ENCODE measurements around the gene AMMECR1.

AMMECR1 gene

DNA sequence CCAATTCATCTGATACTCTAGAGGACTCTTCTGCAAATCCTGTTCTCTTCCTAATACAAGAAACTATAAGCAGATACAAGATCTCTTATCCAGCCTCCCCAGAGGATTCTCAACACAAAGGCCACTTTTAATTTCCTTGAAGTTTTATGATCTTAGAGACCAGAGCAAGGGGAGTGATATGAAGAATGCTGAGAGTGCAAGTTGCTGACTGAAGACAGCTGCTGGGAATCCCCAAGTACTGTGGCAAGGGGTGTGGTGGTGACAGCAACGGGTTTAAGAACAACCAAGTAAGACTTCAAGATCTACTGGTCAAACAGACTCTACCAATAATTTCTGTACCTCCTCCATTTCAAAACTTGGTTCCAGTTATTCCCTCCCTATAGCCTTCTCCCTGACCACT lies 7.0 kb downstream of the AMMECR1 start:
- DNase-seq: no peak

DNA sequence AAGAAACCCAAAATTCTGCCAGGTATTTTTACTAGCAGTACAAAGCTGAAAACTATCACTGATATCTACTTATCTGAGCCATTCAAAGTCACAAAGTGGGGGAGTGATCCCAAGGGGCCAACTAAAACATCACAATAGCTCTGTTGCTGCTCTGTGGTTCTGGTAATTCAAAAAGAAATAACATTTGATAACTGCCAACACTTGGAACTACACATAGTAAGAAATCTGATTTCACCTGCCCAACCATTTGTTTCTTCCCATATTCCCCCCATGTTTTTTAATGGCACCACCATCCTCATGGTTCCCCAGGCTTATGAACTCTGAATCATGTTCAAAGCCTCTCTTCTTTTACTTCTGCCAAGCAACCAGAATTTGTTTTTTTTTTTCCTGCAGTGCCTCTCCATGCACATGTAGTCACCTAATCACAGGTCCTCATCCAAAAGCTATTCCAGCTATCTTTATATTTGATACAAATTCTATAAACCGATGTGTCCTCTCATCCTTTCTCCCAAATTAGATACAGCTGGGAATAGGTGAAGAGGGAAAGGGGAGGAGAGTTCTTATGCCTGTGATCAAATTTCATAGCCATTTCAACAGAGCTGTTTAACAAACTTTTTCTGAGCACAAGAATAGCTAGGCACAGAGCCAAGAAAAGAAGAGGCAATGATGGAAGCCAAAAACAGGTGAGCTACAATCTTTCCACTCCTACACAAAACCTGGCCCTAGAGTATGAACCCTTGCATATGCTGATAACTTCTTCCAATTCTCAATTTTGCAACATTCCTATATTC lies 7.7 kb downstream of the AMMECR1 start:
- DNase-seq: no peak

DNA sequence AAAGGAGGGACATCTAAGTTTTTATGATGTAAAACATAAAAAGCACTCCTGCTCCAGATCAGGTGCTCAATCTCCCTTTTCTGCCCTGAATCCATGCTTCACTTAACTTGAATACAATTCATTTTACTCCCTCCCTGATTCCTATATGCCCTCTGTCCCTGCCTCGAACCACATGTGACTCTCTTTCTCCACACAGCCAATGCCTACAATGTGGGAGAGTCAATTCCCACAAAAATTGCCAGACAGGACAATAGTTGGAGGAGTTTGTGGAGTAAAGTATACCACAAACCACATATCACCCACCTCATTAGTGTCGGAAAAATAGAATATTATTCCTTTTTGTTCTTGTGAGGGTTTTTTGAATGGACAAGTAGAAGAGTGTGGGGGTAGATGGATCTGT lies 9.7 kb downstream of the AMMECR1 start:
- no peak for DNase-seq

DNA sequence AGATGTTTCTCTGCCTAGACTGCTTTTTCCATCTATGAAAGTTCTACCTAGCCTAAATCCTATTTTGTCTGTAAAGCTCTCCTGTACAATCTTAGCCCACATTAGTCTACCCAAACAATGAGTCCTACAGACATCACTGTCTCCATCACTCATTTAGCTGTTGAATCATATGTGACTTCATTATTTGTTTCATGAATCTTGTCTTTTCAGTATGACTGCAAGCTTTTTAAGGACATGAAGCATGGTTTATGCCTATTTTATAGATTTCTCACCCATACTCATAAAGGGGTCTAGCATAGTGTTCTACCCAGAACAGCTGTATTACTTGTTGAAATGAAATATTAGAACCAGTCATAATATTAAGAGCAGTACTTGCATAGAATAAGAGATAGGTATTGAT lies 13.0 kb downstream of the AMMECR1 start:
- no peak for DNase-seq

DNA sequence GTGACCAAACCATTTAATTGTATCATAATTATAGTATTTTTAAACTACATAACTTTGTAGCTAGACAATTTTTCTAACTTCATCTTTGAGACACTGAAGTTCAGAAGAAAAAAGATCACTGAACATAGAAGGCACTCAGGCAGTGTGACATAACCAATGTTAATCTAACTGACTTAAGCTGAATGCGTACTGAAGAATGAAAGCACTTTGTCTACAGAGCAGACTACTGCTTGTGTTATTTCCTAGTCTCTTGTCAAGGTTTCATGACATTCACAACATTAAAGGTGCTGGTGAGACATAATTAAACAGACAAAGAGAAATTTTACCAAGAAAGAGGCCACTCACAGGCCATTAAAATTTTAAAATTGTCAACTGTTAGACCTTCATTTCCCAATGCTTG lies 13.5 kb downstream of the AMMECR1 start:
- no peak for DNase-seq

DNA sequence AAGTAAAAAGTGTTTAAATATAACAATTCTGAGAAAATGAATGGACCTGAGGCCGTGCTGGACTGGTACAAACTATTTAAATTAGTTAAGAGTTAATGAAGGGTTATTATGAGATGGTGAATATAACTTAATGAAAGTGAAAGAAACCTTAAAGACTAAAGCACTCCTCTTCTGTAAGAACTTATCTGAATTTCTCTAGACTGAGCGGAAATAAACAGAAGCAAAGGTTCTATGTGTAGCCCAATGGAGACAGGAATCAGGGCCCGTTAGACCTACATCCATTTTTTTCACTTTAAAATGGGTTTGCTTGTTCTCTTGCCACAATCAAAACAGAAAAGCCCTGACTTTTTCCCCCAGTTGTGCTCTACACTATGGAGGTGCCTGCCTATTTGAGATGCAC lies 14.9 kb downstream of the AMMECR1 start:
- DNase-seq: no peak

DNA sequence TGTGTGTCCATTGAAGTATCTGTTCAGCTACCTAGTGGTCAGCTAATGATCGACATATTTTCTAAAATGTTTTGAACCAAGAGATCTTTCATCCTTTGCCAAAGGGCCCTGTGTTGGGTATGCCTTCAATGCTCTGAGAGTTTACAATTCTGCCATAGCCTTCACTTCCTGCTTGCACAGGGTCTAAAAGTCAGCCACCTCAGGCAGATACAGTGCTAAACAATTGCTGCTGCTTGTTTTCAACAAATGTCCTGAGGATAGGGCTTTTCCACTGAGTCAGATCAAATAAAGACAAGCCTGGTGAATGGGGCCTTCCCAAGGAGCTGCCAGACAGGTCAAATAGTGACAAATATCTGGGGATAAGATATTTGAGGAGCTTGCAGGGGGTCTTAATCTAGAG lies 16.7 kb downstream of the AMMECR1 start:
- no peak for DNase-seq

DNA sequence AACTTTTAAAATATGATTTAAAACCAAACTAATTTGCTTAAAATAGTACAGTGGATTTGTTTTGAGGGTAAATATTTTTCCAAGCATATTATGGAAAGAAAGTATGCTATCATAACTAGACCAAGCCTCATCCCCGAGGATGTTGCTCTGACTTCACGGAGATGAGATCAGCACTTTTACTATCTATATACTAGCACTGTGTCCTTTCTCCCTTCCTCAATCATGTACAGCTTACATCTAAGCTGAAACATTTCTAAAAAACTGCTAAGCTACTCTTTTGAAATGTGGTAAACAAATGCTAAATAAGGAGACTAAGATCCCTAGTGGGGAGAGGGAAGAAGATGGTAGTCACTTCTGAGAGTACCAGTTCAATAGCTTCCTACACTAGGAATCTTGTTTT lies 23.8 kb downstream of the AMMECR1 start:
- no peak for DNase-seq

DNA sequence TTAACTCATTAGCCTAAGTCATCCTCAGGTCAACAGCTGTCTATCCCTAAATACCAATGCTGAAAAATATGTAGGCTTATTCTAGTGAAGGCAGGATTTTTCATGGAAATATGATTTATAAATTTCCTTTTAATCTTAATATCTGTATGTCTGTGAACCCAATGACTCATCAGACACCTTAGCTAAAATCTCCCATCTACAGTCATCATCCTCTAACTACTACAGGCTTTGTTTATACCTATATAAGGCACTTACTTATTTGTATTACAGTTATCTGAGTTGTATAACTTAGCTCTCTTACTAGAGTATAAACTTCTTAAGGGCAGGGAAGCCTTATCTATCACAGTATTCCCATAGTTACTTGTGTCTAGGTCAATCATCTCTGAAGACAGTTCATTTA lies 24.2 kb downstream of the AMMECR1 start:
- DNase-seq: no peak

DNA sequence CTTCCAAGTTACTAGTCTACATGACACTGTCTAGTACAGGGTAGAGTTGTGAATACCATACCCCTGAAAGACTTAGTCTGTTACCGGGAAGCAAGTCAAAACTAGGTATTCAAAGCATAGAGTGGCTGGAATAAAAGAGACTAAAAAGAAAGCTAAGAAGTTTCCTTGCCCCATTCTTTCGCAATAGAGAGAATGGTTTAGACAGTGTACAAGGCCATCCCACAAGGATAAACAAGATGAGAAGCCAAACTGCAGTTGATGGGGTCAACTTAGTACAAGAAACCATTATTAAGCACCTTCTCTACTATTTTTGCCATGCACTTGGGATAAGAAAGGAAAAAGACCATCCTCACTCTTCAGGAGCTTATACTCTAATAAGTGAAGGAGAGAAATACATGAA lies 30.3 kb downstream of the AMMECR1 start:
- DNase-seq: no peak

DNA sequence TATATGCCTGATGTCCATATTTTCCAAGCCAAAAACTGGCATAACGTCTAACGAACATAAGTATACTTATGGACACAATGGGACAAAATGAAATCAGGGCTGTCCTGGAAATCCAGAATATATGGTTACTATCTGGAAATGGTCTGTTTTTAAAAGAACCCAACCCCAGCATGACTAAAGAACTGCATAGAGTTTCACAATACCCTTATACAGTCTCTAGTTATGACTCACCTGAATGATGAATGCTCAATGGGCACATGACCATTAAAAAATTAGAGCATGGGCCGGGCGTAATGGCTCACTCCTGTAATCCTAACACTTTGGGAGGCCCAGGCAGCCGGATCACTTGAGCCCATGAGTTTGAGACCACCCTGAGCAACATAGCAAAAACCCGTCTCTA lies 31.8 kb downstream of the AMMECR1 start:
- no peak for DNase-seq

DNA sequence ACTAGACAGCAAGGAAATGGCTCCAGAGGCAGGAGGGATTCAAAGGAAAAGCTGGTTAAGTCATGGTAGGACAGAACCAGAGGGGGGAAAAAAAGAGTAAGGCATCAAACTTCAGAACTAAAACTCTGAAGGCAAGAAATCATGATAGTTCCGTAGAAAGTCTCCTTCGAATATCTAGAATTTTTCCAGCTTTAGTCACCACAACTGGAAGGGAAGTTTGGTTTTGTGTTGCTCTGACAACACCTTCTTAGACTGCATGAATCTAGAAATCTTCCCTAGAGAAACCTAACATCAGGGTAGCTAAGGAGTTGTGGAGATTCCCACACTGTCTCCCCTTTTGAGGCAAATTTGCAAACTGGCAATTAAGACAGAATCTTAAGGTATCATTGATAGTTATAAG lies 33.7 kb downstream of the AMMECR1 start:
- DNase-seq: no peak

DNA sequence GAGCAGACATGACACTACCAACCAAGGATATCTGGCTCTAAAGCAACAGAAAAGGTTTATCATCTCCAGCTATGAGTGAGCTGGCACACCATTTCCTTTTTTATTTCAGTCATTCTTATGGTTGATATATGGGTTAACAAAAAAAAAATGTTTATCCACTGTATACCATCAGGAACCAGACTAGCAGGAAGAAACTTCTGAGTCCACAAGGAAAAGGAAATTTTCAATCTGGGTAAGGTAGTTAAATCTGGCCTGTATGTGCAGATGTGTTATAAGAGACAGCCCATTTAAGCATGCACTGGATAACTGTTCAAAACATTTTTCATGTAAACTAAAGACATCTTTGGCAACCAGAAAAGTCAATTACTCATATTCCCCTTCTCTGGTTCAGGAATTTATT lies 35.0 kb downstream of the AMMECR1 start:
- no peak for DNase-seq

DNA sequence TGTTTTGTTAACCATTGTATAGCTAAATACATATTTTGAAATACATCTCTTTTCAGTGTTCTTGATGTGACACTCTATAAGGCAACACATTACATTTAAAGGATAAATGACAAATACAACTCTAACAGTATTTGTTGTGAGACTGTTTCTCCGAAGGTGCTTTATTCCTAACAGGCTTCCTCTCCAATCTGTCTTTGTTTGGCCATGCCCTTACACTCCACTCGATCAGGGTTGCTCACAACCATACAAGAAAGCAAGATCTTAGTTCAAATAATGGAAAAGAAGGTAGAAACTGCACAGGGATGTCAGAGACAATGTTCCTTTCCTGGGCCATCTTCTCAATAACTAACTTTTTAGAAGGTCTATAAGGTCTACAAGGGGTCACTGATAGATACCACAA lies 36.5 kb downstream of the AMMECR1 start:
- no peak for DNase-seq

DNA sequence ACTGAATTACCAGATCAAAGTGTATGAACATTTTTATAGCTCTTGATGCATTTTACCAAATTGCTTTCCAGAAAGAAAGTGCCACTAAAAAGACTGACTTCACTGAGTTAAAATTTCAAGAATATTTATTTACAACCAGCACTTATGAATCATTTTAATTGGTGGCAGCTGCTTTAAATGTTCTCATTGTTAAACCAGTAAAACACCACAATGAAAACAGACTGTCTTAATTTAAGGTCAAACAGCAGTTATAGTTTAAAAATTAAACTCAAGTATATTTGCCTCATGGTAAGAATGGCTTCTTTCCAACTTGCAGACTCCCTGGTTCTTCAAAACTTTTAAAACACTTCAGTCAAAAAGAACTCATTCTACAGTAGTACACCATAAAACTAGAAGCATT lies 36.9 kb downstream of the AMMECR1 start:
- no peak for DNase-seq

DNA sequence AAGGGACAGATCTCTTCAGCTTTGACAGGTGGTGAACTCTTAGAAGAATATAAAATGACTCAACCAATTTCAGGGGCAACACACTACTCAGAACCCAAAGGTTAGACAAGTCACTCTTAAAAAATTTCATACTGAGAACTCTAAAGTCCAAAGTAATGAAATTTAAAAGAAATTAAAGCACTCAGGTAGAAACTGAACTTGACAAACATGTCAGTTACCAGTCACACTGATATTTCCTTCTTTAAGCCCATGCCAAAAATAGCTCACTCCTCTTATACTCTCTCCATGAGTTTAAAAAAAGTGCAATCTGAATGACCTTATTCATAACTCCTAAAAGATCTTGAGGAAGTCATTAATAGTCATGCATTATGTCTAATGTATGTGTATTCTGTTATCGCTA lies 40.3 kb downstream of the AMMECR1 start:
- no peak for DNase-seq

DNA sequence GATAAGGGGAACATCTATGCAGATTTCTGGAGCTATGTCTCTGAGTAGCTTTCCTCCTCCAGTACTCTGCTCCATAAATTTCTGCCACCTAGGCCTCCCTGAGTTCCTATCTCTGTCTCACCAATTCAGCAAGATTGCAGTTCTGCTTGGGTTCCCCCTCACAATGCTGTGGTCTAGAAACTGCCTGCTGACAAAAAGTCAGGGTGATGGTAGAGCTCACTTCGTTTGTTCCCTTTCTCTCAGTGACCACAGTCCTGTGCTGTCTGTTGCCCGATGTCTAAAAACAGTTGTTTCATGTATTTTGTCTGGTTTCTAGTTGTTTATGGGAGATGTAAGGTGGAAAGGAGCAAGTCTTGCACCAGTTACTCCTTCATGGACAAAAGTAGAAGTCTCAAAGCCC lies 41.1 kb downstream of the AMMECR1 start:
- no peak for DNase-seq

DNA sequence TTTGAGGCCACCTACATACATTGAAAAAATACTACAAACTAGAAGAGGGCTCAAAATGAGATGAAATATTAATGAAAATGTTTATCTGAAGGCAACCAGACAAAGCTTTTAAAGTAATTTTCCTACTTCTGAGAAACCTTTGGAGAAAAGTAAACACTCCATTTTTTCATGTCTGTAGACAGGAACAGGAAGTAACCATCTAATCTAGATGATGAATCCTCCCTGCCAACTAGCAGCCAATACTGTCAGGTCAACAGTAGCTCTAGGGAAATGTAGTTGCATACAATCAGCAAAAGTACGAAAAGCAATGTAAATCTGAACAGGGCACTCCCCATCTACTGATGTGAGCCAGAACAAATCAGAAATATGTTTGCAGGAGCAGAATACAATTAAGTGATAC lies 49.0 kb downstream of the AMMECR1 start:
- DNase-seq: no peak

DNA sequence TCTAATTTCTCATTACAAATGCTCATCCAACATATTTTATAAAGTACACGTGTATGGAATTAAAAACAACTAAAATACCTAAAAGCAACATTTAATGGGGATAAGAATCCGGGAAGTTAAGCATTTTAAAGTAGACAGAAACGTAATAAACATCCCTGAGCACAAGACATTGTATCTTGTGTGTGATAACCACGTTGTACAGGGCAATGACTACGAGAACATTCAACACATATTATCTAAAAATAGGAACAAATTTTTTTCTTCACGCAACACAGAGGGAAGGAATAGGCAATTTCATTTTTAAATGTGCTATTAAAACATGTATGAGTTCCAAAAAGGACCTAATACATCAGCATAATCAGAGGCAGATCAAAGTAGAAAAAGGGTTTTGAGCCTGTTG lies 49.5 kb downstream of the AMMECR1 start:
- DNase-seq: no peak

DNA sequence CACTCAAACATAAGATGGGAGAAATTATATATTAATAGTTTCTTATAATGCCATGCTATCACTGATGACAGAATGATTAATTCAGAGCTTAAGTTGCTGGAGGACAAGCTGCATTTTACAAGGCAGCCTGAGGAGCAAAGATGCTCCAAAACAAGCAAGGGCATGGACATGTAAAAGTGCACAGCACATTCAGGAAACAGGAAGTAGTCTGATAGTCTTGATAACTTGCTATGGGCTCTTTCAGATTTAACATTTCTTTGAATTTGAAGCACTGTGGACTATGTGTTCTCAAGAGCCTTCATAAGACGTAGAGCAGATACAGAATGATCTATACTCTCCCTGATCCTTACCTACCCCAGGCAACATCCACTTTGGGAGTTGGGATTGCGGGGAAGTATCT lies 50.0 kb downstream of the AMMECR1 start:
- no peak for DNase-seq

DNA sequence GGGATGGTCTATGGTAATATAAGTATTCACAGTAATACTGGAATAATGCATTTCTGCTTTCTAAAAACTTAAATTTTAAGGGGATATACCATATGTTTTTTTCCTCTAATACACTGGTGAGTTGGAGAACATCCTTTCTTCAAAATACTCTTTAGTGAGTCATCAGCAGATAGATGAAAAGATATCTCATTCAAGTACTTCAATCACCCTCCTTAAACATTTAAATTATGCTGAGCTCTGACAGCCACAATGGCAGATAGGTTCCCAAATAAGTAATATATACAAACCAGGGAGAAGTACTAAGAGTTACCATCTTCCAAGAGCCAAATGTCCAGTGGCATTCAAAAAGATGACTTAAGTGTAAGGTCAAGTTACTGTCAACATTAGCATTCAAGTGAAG lies 52.2 kb downstream of the AMMECR1 start:
- no peak for DNase-seq

DNA sequence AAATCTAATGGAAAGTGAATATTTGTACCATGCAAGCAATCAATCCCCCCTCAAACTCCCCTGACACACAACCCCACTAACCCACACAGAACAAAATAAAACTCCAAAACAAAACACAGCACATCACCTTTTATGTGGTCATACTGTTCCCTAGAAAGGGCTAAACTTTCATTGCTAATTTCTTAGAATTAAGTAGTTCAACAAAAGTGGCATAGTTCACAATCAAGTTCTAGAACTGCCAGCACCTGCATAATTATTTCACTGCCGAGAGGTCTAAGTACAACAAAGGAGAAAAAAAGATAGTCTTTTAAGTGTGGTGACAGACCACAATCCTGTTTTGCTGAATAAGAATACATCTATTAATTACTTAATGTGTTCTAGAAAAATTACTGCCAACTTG lies 58.8 kb downstream of the AMMECR1 start:
- no peak for DNase-seq

DNA sequence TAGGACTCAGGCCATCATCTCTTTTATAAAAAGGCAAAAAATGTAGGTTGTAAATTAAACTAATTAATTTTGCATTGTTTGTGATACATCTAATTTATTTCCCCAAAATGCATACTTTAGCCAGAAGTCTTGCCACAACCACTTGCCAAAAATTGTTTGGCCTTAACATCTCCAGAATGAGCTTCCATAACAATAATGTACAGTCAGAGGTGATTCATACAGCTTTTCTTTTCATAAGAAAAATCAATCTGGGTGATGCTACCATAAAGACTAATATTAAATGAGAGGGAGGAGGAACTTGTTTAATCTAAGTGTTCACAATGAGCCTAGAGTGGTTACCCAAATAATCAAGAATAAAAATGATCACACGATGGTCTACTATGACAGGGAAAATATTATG lies 59.3 kb downstream of the AMMECR1 start:
- DNase-seq: no peak

DNA sequence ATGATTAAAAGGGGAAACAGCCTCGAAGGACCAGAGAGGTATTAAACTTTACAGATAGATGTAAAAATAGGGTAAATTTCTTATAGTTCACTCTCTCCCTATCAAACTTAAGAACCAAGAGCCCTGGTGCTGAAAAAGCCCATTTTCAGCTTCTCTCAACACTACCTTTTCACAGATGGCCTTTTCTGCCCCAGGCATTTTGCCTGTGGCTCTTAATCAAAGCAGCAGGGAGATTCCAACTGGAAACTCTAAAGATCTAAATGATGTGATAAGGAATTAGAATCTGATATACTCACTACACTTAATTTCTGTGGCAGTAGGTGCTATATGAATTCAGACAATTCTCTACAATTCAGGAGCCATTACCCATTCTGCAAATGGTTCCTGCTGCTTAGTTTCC lies 60.0 kb downstream of the AMMECR1 start:
- no peak for DNase-seq

DNA sequence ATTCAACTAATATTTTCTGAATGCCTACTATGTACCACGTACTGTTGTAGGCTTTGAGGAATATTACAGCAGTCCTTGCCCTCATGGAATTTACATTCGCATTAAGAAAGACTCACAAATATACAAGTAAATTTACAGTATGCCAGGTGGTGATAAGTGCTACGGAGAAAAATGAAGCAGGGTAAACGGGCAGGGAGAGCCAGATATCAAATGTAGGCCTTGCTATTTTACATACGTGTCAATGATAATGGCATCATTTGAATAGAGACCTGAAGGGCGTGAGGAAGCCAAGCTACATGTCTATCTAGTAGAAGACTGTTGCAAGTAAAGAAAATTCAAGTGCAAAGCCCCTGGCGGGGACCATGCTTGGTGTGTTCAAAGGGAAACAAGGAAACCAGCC lies 65.2 kb downstream of the AMMECR1 start:
- no peak for DNase-seq

DNA sequence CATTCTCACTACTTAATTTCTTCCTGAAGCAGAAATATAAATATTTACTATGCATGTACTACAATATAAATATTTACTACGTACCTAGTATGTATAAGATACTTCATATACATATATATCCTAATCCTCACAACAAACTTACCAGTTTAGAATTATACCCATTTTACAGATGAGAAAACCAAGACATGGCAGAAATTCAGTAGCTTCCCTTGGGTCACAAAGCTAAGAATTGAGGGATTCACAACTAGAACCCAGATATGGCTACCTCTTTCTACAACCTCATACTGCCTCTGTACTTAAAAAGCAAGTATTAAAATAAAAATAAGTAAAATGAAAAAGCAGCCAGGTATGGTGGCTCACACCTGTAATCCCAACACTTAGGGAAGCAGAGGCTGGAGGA lies 65.9 kb downstream of the AMMECR1 start:
- DNase-seq: no peak
